ENCODE measurements around the gene RPL7A. TPM values are rescaled to one million over a fixed set of nuclear protein-coding genes. Genes with fewer than 3 reads are reported as not detected.

RPL7A gene
- total and polyA plus RNA-seq, 2 of the 13 experiments (the other 11 are each of a cell fraction or from before 2014, with no cell fraction given) = 2,401 to 2,938 TPM

GRCh38 chr9:133375724-133376654, 28.0 kb downstream of the RPL7A start, which contains the start of the genes STKLD1 and SURF4 (continued):
- TF ChIP-seq NCOA1 (CRISPR knock-in tag; IDR thresholded peaks at IDR 0.05) = 0 out of 2 replicates have a peak, but pooled peaks have one; percentile 39
- TF ChIP-seq PHB2 (IDR thresholded peaks at IDR 0.05; ENCODE audit: partially characterized antibody) = no peak
- TF ChIP-seq, protein P1, sequence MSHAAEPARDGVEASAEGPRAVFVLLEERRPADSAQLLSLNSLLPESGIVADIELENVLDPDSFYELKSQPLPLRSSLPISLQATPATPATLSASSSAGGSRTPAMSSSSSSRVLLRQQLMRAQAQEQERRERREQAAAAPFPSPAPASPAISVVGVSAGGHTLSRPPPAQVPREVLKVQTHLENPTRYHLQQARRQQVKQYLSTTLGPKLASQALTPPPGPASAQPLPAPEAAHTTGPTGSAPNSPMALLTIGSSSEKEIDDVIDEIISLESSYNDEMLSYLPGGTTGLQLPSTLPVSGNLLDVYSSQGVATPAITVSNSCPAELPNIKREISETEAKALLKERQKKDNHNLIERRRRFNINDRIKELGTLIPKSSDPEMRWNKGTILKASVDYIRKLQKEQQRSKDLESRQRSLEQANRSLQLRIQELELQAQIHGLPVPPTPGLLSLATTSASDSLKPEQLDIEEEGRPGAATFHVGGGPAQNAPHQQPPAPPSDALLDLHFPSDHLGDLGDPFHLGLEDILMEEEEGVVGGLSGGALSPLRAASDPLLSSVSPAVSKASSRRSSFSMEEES (CRISPR knock-in tag; IDR thresholded peaks at IDR 0.05) = peak; percentile 38; the same call in 1 of the 2 replicates
- no peak for TF ChIP-seq KLF15 (CRISPR knock-in tag; IDR thresholded peaks at IDR 0.05; ENCODE audit: borderline replicate concordance)
- no peak for TF ChIP-seq RFX1 (IDR thresholded peaks at IDR 0.05)
- 0 out of 2 replicates have a peak, but pooled peaks have one; percentile 18 for TF ChIP-seq TGIF2 (CRISPR knock-in tag; IDR thresholded peaks at IDR 0.05)
- TF ChIP-seq HIVEP1 (CRISPR knock-in tag; IDR thresholded peaks at IDR 0.05) = peak; percentile 28; the same call in 1 of the 2 replicates
- TF ChIP-seq ZNF619 (CRISPR knock-in tag; IDR thresholded peaks at IDR 0.05) = 0 out of 2 replicates have a peak, but pooled peaks have one; percentile 43
- TF ChIP-seq, protein P2, sequence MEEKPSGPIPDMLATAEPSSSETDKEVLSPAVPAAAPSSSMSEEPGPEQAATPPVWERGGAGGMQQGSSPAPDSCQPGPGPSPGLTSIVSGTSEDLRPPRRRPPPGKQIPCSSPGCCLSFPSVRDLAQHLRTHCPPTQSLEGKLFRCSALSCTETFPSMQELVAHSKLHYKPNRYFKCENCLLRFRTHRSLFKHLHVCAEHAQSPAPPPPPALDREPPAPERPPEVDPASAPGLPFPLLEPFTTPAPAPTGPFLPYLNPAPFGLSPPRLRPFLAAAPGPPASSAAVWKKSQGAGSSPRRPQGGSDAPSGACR (CRISPR knock-in tag; IDR thresholded peaks at IDR 0.05) = 0 out of 2 replicates have a peak, but pooled peaks have one; percentile 38
- 0 out of 2 replicates have a peak, but pooled peaks have one; percentile 51 for TF ChIP-seq ZNF850 (CRISPR knock-in tag; conservative IDR thresholded peaks at IDR 0.05)
- no peak for TF ChIP-seq NKX3-1 (CRISPR knock-in tag; IDR thresholded peaks at IDR 0.05)
- no peak for TF ChIP-seq RERE (CRISPR knock-in tag; IDR thresholded peaks at IDR 0.05; ENCODE audit: low read depth)
- peak; percentile 59 for TF ChIP-seq PHF8 (CRISPR knock-in tag; IDR thresholded peaks at IDR 0.05)
- TF ChIP-seq STAG1 (CRISPR knock-in tag; IDR thresholded peaks at IDR 0.05) = no peak
- TF ChIP-seq NFIC (IDR thresholded peaks at IDR 0.05; ENCODE audit: low read length) = no peak
- TF ChIP-seq ZNF138 (CRISPR knock-in tag; IDR thresholded peaks at IDR 0.05; ENCODE audit: low read depth) = peak; percentile 49; the same call in 1 of the 2 replicates
- TF ChIP-seq RFX3 (CRISPR knock-in tag; IDR thresholded peaks at IDR 0.05) = no peak
- no peak for TF ChIP-seq ZFYVE20 (CRISPR knock-in tag; IDR thresholded peaks at IDR 0.05; ENCODE audit: borderline replicate concordance, low read depth)
- 0 out of 2 replicates have a peak, but pooled peaks have one; percentile 58 for TF ChIP-seq ZNF543 (CRISPR knock-in tag; IDR thresholded peaks at IDR 0.05)
- TF ChIP-seq ATF7-NPFF (CRISPR knock-in tag; IDR thresholded peaks at IDR 0.05; ENCODE audit: low read depth) = peak; percentile 88

Data from HepG2 (cell line).